B cell (primary cell): ENCODE measurements around the gene MLXIP. TPM values are rescaled to one million over a fixed set of nuclear protein-coding genes. Genes with fewer than 3 reads are reported as not detected.

Experiments used
- ATAC-seq: fragments of 200-7000 bp; cut with Tn5 transposase; one replicate; pipeline ENCODE4 v1.10.0; 2021; ENCODE audit warnings: low read depth, mild to moderate bottlenecking, moderate number of reproducible peaks, moderate library complexity
- CTCF ChIA-PET: fragments of 350-600 bp; sonication (Branson Sonifier 250); formaldehyde crosslinking; loops from one replicate; lab custom pipeline; 2021; ENCODE audit warnings: antibody characterized with exemption, inconsistent platforms; lab: Charles Lee
- POLR2A ChIA-PET: fragments of 350-600 bp; sonication (Branson Sonifier 250); formaldehyde crosslinking; loops from one replicate; lab custom pipeline; 2021; ENCODE audit warnings: antibody characterized with exemption; lab: Charles Lee
- DNase-seq: peaks from one replicate; pipeline ENCODE4 v3.0.0; 2013
- H2AFZ ChIP-seq: 2 replicates; pipeline ENCODE4 v1.6.1; 2012; ENCODE audit warnings: mild to moderate bottlenecking, low read depth, low read length; ENCODE audit not compliant: insufficient read depth, poor library complexity, severe bottlenecking
- H3K27ac ChIP-seq, 2 donors: 1 replicate in 1 of 2; 2 replicates in 1 of 2; pipeline ENCODE4 v1.5.1; 2012 to 2013; ENCODE audit warnings: low read length in 2 of 2, mild to moderate bottlenecking in 2 of 2, moderate library complexity in 1 of 2
- H3K27me3 ChIP-seq, 4 experiments: fragments of 200-600 bp in 1 of 4; sonication (generic) in 1 of 4; replicated peaks in 1 of 4; 1 replicate in 2 of 4; 2 replicates in 2 of 4; pipeline versions ENCODE4 v1.6.1 to v1.7.0; 2013 to 2016; ENCODE audit warnings: low read length in 3 of 4, mild to moderate bottlenecking in 2 of 4, mixed read lengths in 1 of 4, moderate library complexity in 1 of 4; ENCODE audit not compliant: insufficient read depth in 4 of 4, control insufficient read depth in 3 of 4; ENCODE audit errors: control extremely low read depth in 1 of 4
- H3K36me3 ChIP-seq, 2 experiments: replicated peaks in 1 of 2; 1 replicate in 1 of 2; 2 replicates in 1 of 2; pipeline versions ENCODE4 v1.6.1 to v1.7.1; 2013; ENCODE audit warnings: low read length in 1 of 2; ENCODE audit not compliant: insufficient read depth in 2 of 2, control insufficient read depth in 1 of 2; ENCODE audit errors: control extremely low read depth in 1 of 2, extremely low read depth in 1 of 2
- H3K4me1 ChIP-seq, 2 donors: fragments of 200-600 bp in 1 of 2; sonication (generic) in 1 of 2; 1 replicate in 1 of 2; 2 replicates in 1 of 2; pipeline versions ENCODE4 v1.5.1 to v1.6.1; 2013 to 2017; ENCODE audit warnings: low read length in 2 of 2; ENCODE audit not compliant: control insufficient read depth in 2 of 2, insufficient read depth in 2 of 2
- H3K4me2 ChIP-seq: replicated peaks from 2 replicates; pipeline ENCODE3; 2012; ENCODE audit warnings: mild to moderate bottlenecking, low read depth, low read length; ENCODE audit not compliant: poor library complexity, severe bottlenecking
- H3K4me3 ChIP-seq, 5 experiments: fragments of 200-600 bp in 1 of 5; sonication (generic) in 1 of 5; 1 replicate in 3 of 5; 2 replicates in 2 of 5; pipeline versions ENCODE4 v1.5.1 to v1.7.0; 2011 to 2016; ENCODE audit warnings: low read length in 4 of 5, mild to moderate bottlenecking in 4 of 5, low read depth in 2 of 5, control low read depth in 1 of 5, moderate library complexity in 1 of 5; ENCODE audit not compliant: insufficient read depth in 1 of 5; ENCODE audit errors: control extremely low read depth in 1 of 5, extremely low read depth in 1 of 5
- H3K79me2 ChIP-seq: fragments of 200-600 bp; sonication (generic); one replicate; pipeline ENCODE4 v1.6.0; 2016; ENCODE audit warnings: low read length; ENCODE audit not compliant: control insufficient read depth, insufficient read depth
- H3K9ac ChIP-seq: fragments of 200-600 bp; sonication (generic); 2 replicates; pipeline ENCODE4 v1.6.1; 2017; ENCODE audit warnings: mild to moderate bottlenecking, low read length, moderate library complexity
- H3K9me3 ChIP-seq, 3 donors: one replicate each; pipeline versions ENCODE4 v1.6.1 to v1.7.1; 2013; ENCODE audit warnings: low read length in 2 of 3; ENCODE audit not compliant: control insufficient read depth in 2 of 3, insufficient read depth in 1 of 3; ENCODE audit errors: control extremely low read depth in 1 of 3
- H4K20me1 ChIP-seq: 2 replicates; pipeline ENCODE4 v1.6.0; 2012; ENCODE audit warnings: mild to moderate bottlenecking, low read length; ENCODE audit not compliant: insufficient read depth, control insufficient read depth, poor library complexity, severe bottlenecking
- H3K27ac Mint-ChIP-seq: one replicate; pipeline ENCODE4 v1.8.0; 2021; ENCODE audit warnings: mixed read lengths
- H3K27me3 Mint-ChIP-seq: one replicate; pipeline ENCODE4 v1.8.0; 2021; ENCODE audit warnings: mixed read lengths
- H3K4me1 Mint-ChIP-seq: one replicate; pipeline ENCODE4 v1.8.0; 2021; ENCODE audit warnings: mixed read lengths
- H3K4me3 Mint-ChIP-seq: one replicate; pipeline ENCODE4 v1.8.0; 2021; ENCODE audit warnings: mixed read lengths
- H3K9me3 Mint-ChIP-seq: one replicate; pipeline ENCODE4 v1.8.0; 2022; ENCODE audit warnings: mixed read lengths; ENCODE audit not compliant: insufficient read depth
- CTCF ChIP-seq: fragments of 200-600 bp; IDR thresholded peaks from one replicate; pipeline ENCODE4 v1.8.0; 2022; ENCODE audit warnings: antibody characterized with exemption, mild to moderate bottlenecking
- EZH2 ChIP-seq: IDR thresholded peaks from 2 replicates; pipeline ENCODE4 v1.6.1; 2012; ENCODE audit warnings: borderline replicate concordance, low read depth, mild to moderate bottlenecking, moderate library complexity, low read length; ENCODE audit not compliant: insufficient read depth, poor library complexity, severe bottlenecking
- WGBS: methylation state at CpG from one replicate; pipeline ENCODE4 v1.1.5; 2013; ENCODE audit warnings: missing lambda C conversion rate; ENCODE audit not compliant: insufficient coverage; 5-methylcytosine and 5-hydroxymethylcytosine counted together
- intact Hi-C: fragments of 100-400 bp; cut with micrococcal nuclease; formaldehyde crosslinking; loops from one replicate; pipeline ENCODE4 v1.10.0; 2022
- polyA plus RNA-seq: library from polyadenylated mRNA; depleted of rRNA; stranded (reverse); fragments of >200 nt; gene quantifications from 2 replicates; pipeline ENCODE4 v1.2.3, GENCODE V29; 2012
- total RNA-seq, 2 donors: library from RNA; stranded (reverse); fragments of 120-200 nt in 1 of 2; gene quantifications; 1 replicate in 1 of 2; 2 replicates in 1 of 2; pipeline versions ENCODE4 v1.2.3 to v1.2.4, GENCODE V29; 2013 to 2022

Gene MLXIP
- total and polyA plus RNA-seq, 2 donors (not counting 1 experiment from before 2014, with no cell fraction given): 28.1 to 91.2 TPM

GRCh38 chr12:122141911-122142725 is 63.6 kb downstream of the MLXIP start:
- 96% methylated on average over 21 of the region's 21 CpGs for WGBS
- no peaks in the 10 kb centered on the region for H4K20me1 ChIP-seq

More at GRCh38 chr12:122141911-122142725, 63.6 kb downstream of the MLXIP start:
- ChIA-PET CTCF (no interaction called here), POLR2A (no interaction called here)
- Histone ChIP-seq H3K27ac (no peak overlapping the region), H3K4me1 (no peaks in the 10 kb centered on the region), H3K79me2 (no peaks in the 10 kb centered on the region), H3K4me3 (no peak overlapping the region), H3K4me2 (no peak overlapping the region), H3K36me3 (peaks cover 0 to 41% of the 10 kb centered on the region in 2 experiments), H2AFZ (no peak overlapping the region), H3K9me3 (no peaks in the 10 kb centered on the region), H3K9ac (no peak overlapping the region), H3K27me3 (no peaks in the 10 kb centered on the region)
- no peaks in the 10 kb centered on the region for H3K27me3 Mint-ChIP-seq
- no peak overlapping the region for H3K4me3 Mint-ChIP-seq
- no peak for TF ChIP-seq CTCF
- TF ChIP-seq EZH2: no peak
- DNase-seq (no peak), ATAC-seq (no peak)
- H3K27ac Mint-ChIP-seq: no peak overlapping the region
- intact Hi-C loops: no loop called here
- no peaks in the 10 kb centered on the region for H3K9me3 Mint-ChIP-seq
- H3K4me1 Mint-ChIP-seq: no peaks in the 10 kb centered on the region
